AG04450 (cell line): ENCODE results near the gene ANKRD36C. TPM values are rescaled to one million over a fixed set of nuclear protein-coding genes. Genes with fewer than 3 reads are reported as not detected.
"Not testable (repeated sequence)": the region's sequence is repeated elsewhere in the genome, so short reads cannot be mapped to it uniquely, and the experiment has no call there.

Experiments used
- CTCF ChIA-PET: fragments of 300-600, 350-600 bp; formaldehyde crosslinking; extraction: SDS; loops from one replicate; lab custom pipeline; 2022; ENCODE audit warnings: antibody characterized with exemption, inconsistent platforms; lab: Charles Lee
- POLR2A ChIA-PET: fragments of 350-600 bp; formaldehyde crosslinking; extraction: SDS; loops from one replicate; lab custom pipeline; 2021; ENCODE audit warnings: antibody characterized with exemption, inconsistent platforms; lab: Yijun Ruan, JAX
- DNase-seq: peaks from one replicate; pipeline ENCODE4 v3.0.0-alpha.2; 2011; ENCODE audit warnings: low read depth, low spot score
- H3K27ac ChIP-seq: one replicate; pipeline ENCODE4 v1.5.1; 2012; ENCODE audit warnings: low read depth, low read length, control low read depth
- H3K27me3 ChIP-seq: one replicate; pipeline ENCODE4 v1.6.0; 2012; ENCODE audit warnings: low read length; ENCODE audit not compliant: control insufficient read depth, insufficient read depth
- H3K4me3 ChIP-seq: 2 replicates; pipeline ENCODE4 v1.5.1; 2011; ENCODE audit warnings: mild to moderate bottlenecking, low read depth, low read length, control low read depth
- H3K9me3 ChIP-seq: 2 replicates; pipeline ENCODE4 v1.5.1; 2012; ENCODE audit warnings: low read length; ENCODE audit not compliant: control insufficient read depth, insufficient read depth
- polyA plus RNA-seq: library from polyadenylated mRNA; depleted of rRNA; stranded (reverse); fragments of >200 nt; gene quantifications from 2 replicates; pipeline ENCODE4 v1.2.3, GENCODE V29; 2011
- TF ChIP-seq, protein P1 (sequence below): IDR thresholded peaks from 2 replicates; pipeline ENCODE4 v1.5.1; 2011; ENCODE audit warnings: low read depth, low read length, control low read depth, inconsistent platforms

ANKRD36C gene
- polyA plus RNA-seq, 1 experiment: 4.8 TPM

DNA sequence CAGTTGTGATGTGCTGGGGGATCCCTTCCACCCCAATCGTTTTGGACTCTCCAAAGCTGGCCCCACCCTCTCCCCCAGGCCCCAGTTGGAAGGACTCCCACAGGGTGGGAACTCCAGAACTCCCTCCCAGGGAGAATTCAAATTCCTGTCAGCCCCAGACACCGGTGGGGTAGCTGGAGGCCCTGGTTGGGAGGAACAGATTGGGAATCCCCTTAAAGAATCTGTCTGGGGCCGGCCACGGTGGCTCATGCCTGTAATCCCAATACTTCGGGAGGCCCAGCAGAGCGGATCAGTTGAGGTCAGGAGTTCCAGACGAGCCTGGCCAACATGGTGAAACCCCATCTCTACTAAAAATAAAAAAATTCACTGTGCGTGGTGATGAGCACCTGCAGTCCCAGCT is 155.5 kb downstream of the ANKRD36C start:
- Histone ChIP-seq H3K9me3 (peaks cover 5% of the 10 kb centered on the region; the same call in 1 of the 2 replicates), H3K27ac (no peak overlapping the region), H3K27me3 (no peaks in the 10 kb centered on the region), H3K4me3 (no peak overlapping the region)
- DNase-seq: no peak
- CTCF ChIA-PET: no interaction called here
- TF ChIP-seq, protein P1, sequence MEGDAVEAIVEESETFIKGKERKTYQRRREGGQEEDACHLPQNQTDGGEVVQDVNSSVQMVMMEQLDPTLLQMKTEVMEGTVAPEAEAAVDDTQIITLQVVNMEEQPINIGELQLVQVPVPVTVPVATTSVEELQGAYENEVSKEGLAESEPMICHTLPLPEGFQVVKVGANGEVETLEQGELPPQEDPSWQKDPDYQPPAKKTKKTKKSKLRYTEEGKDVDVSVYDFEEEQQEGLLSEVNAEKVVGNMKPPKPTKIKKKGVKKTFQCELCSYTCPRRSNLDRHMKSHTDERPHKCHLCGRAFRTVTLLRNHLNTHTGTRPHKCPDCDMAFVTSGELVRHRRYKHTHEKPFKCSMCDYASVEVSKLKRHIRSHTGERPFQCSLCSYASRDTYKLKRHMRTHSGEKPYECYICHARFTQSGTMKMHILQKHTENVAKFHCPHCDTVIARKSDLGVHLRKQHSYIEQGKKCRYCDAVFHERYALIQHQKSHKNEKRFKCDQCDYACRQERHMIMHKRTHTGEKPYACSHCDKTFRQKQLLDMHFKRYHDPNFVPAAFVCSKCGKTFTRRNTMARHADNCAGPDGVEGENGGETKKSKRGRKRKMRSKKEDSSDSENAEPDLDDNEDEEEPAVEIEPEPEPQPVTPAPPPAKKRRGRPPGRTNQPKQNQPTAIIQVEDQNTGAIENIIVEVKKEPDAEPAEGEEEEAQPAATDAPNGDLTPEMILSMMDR: no peak
- POLR2A ChIA-PET: no interaction called here

DNA sequence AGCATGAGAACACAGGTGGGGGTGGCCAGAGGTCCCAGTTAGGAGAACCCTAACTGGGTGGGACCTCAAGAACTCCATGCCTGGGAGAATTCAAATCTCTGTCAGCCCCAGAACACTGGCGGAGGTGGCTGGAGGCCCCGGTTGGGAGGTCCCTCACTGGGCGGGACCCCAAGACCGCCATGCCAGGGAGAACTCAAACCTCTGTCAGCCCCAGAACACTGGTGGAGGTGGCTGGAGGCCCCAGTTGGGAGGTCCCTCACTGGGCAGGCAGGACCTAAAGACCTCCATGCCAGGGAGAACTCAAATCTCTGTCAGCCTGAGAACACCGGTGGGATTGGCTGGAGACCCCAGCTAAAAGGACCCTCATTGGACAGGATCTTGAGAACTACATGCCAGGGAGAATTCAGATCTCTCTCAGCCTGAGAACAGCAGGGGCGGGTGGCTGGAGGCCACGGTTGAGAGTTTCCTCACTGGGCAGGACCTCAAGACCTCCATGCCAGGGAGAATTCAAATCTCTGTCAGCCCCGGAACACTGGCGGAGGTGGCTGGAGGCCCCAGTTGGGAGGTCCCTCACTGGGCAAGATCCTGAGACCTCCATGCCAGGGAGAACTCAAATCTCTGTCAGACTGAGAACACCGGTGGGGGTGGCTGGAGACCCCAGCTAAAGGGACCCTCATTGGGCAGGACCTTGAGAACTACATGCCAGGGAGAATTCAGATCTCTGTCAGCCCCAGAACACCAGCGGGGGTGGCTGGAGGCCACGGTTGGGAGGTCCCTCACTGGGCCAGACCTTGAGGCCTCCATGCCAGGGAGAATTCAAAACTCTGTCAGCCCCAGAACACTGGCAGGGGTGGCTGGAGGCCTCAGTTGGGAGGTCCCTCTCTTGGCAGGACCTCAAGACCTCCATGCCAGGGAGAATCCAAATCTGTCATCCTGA is 157.3 kb downstream of the ANKRD36C start:
- H3K27me3 ChIP-seq, H3K9me3 ChIP-seq, DNase-seq, H3K27ac ChIP-seq, POLR2A ChIA-PET, CTCF ChIA-PET, H3K4me3 ChIP-seq: not testable (repeated sequence)

DNA sequence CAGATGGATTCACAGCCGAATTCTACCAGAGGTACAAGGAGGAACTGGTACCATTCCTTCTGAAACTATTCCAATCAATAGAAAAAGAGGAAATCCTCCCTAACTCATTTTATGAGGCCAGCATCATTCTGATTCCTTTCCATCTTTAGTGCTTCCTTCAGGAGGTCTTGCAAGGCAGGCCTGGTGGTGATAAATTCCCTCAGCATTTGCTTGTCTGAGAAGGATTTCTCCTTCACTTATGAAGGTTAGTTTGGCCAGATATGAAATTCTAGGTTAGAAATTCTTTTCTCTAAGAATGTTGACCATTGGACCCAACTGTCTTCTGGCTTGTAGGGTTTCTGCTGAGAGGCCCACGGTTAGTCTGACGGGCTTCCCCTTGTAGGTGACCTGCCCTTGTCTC is 167.4 kb downstream of the ANKRD36C start:
- H3K27me3 ChIP-seq: not testable (repeated sequence)

DNA sequence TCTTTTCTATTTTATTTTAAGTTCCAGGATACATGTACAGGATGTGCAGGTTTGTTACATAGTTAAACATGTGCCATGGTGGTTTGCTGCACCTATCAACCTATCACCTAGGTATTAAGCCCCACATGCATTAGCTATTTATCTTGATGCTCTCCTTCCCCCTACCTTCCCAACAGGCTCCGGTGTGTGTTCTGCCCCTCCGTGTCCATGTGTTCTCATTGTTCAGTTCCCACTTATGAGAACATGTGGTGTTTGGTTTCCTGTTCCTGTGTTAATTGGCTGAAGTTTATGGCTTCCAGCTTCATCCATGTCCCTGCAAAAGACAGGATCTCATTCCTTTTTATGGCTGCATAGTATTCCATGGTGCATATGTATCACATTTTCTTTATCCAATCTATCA is 174.1 kb downstream of the ANKRD36C start:
- H3K4me3 ChIP-seq, DNase-seq, H3K27me3 ChIP-seq, H3K27ac ChIP-seq, H3K9me3 ChIP-seq, POLR2A ChIA-PET, CTCF ChIA-PET: not testable (repeated sequence)

More for the DNA sequence above, 167.4 kb downstream of the ANKRD36C start:
- POLR2A ChIA-PET, H3K27ac ChIP-seq, CTCF ChIA-PET, DNase-seq, H3K4me3 ChIP-seq: not testable (repeated sequence)
- H3K9me3 ChIP-seq: peaks cover 27% of the 10 kb centered on the region

DNA sequence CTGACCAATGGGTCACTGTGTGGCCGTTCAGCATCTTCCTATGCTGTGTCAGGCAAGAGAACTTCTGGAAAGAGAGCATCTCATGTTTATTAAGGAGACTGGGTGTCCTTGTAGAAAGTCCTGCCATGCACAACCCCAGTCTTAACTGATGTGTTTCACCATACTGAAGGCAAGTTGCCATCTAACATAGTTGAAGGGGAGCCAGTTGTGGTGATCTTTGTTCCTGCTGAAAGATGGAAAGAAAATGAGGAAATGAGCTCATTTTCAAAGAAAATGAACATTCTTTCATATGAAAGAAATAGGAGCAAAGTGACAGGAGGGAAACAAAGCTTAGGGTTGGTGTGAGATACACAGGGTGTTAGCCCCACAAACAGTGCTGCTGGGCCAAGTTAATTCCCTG is 178.3 kb downstream of the ANKRD36C start:
- H3K9me3 ChIP-seq, DNase-seq, CTCF ChIA-PET, POLR2A ChIA-PET, H3K27ac ChIP-seq, H3K27me3 ChIP-seq, H3K4me3 ChIP-seq: not testable (repeated sequence)

DNA sequence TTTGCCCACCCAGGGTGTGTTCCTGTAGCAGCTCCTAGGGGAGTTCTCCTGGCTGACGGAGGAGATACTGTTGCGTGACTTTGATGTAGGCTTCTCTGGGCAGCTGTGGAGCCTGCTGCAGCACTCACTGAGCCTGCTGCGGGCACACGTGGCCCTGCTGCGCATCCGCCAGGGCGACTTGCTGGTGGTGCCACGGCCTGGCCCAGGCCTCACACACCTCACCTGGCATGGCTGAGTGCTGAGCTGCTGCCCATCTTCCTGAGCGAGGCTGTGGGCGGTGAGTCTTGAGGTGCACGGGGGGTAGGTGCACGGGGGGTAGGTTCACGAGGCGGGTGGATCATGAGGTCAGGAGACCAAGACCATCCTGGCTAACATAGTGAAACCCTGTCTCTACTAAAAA is 191.7 kb downstream of the ANKRD36C start:
- H3K27me3 ChIP-seq: no peaks in the 10 kb centered on the region
- peaks cover 5% of the 10 kb centered on the region; the same call in 1 of the 2 replicates for H3K9me3 ChIP-seq
- POLR2A ChIA-PET: no interaction called here
- no peak overlapping the region for H3K4me3 ChIP-seq
- H3K27ac ChIP-seq: no peak overlapping the region
- TF ChIP-seq, protein P1: no peak
- DNase-seq: no peak
- CTCF ChIA-PET: no interaction called here

DNA sequence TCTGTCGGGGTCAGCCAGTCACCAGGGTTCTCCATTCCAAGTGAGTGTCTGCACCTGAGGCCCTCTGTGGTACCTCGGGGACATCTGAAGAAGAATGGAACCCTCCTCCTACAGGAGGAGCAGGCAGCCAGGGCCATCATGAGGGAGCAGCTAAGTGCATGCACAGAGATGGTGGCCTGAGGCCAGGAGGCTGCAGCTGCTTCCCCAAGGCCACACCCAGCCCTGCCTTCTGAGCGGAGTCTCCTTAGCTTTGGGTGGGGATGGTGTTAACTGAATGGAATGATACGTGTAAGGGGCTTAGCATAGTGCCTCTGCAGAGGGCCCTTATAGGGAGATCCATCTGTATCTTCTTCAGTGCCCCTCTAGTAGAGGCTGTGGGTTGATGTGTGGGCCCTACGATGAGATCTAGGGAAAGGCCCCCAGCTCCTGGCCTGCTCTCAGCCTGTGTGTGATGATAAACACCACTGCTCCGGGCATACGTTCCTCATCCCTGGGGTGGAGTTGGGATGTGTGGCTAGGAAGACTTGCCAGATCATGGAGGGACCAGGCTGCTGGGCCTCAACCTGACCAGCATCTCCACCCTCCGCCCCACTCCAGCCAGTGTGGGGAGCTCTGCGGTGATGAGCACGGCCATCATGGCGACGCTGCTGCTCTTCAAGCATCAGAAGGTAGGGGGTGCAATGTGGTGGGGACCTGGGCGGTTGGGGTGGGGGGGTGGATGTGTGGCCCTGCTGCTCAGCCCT is 192.3 kb downstream of the ANKRD36C start:
- POLR2A ChIA-PET, DNase-seq, CTCF ChIA-PET: not testable (repeated sequence)

DNA sequence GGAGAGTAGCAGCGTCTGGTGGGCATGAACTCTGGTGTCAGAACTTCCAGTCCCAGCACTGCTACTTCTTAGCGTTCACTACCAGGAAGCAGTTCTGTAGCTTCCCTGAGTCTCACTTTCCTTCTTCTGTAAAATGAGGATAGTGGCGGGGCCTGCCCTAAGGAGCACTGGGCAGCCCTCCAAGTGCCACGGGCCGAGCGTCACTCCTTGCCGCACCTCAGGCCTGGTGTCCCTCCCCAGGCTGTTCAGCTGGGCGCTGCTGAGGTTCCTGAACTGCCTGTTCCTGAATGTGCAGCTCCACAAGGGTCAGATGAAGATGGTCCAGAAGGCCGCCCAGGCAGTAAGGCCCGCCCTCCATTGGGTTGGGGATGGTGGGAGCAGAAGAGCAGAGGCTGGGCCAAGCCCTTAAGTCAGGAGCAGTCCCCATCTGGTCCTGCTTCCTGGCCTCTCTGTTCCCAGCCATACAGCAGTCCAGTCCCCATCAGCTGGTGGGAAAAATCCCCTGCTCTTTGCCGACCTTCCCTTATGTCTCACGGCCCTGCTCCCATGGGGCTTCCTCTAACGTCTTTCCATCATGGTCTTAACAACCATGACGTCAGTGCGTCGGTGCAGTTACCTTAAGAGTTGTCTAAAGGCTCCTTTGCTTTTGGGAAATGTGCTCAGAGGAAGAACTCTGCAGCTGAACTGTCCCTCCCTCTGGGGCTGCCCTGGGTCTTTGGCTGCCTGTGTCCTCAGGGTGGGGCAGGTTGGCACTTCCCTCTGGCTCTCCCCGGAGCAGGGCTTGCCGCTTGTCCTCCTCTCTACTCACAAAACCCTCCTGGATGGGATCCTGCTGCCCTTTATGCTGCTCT is 195.2 kb downstream of the ANKRD36C start:
- H3K9me3 ChIP-seq, CTCF ChIA-PET, H3K27ac ChIP-seq, DNase-seq, H3K4me3 ChIP-seq, POLR2A ChIA-PET, H3K27me3 ChIP-seq: not testable (repeated sequence)

More for the DNA sequence above, 192.3 kb downstream of the ANKRD36C start:
- not testable (repeated sequence) for H3K4me3 ChIP-seq, H3K27ac ChIP-seq, H3K27me3 ChIP-seq, H3K9me3 ChIP-seq

DNA sequence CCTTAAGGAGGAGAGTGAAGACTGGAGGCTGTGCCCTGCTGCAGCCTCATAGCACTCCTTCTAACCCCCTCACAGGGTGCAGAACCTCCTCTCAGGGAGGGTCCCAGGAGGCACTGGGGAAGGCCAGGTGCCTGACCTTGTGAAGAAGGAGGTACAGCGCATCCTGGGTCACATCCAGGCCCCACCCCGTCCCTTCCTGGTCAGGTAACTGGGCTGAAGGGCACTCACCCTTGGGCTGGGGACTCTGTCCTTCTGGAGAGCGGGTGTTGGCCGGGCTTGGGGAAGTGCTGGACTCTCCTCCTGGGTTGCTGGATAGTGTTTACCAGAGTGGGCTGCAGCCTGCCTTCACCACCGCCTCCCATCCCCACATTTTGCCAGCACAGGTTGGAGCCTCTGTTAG is 197.7 kb downstream of the ANKRD36C start:
- POLR2A ChIA-PET, CTCF ChIA-PET, H3K4me3 ChIP-seq, DNase-seq, H3K9me3 ChIP-seq, H3K27me3 ChIP-seq, H3K27ac ChIP-seq: not testable (repeated sequence)
